Fibroblast of upper back skin (primary cell): ENCODE measurements around the gene C1QTNF12.

Source experiments
- DNase-seq: peaks from one replicate; pipeline ENCODE4 v3.0.0-alpha.2; 2013

C1QTNF12 gene

GRCh38 chr1:1239614-1240347, 6.7 kb downstream of the C1QTNF12 start:
- DNase-seq: no peak

- DNase-seq: no peak
These were observed 7.3 kb downstream of the C1QTNF12 start for GRCh38 chr1:1239227-1239613.

- DNase-seq: no peak
These were observed 7.8 kb downstream of the C1QTNF12 start for GRCh38 chr1:1238702-1239178.

- DNase-seq: no peak
These were observed 8.4 kb downstream of the C1QTNF12 start for GRCh38 chr1:1237874-1238701.

GRCh38 chr1:1236945-1237873, 9.3 kb downstream of the C1QTNF12 start:
- no peak for DNase-seq

GRCh38 chr1:1236176-1236763, 10.3 kb downstream of the C1QTNF12 start:
- DNase-seq: no peak

- no peak for DNase-seq
These were observed 11.3 kb downstream of the C1QTNF12 start for GRCh38 chr1:1235016-1235744.

- DNase-seq: no peak
These were observed 12.2 kb downstream of the C1QTNF12 start for GRCh38 chr1:1234180-1234808.

GRCh38 chr1:1233567-1233892, 13.0 kb downstream of the C1QTNF12 start:
- no peak for DNase-seq

GRCh38 chr1:1232796-1233566, 13.5 kb downstream of the C1QTNF12 start:
- no peak for DNase-seq

GRCh38 chr1:1232208-1232795, 14.2 kb downstream of the C1QTNF12 start, which contains the start of gene B3GALT6:
TSS of gene B3GALT6 (plus strand) at chr1:1232237. CDS start at chr1:1232279, 42 bp downstream.
- no peak for DNase-seq

GRCh38 chr1:1231400-1232207, 14.9 kb downstream of the C1QTNF12 start, which contains the start of gene SDF4:
TSS of gene SDF4 (minus strand) at chr1:1232001. CDS start at chr1:1228772, 3,229 bp downstream.
- DNase-seq: peak; percentile 97

- peak; percentile 56 for DNase-seq
These were observed 15.7 kb downstream of the C1QTNF12 start for GRCh38 chr1:1230656-1231399.

- DNase-seq: no peak
These were observed 16.8 kb downstream of the C1QTNF12 start for GRCh38 chr1:1229770-1230169.

- DNase-seq: no peak
These were observed 17.8 kb downstream of the C1QTNF12 start for GRCh38 chr1:1228596-1229321.

- no peak for DNase-seq
These were observed 18.3 kb downstream of the C1QTNF12 start for GRCh38 chr1:1228187-1228586.

GRCh38 chr1:1227386-1227785, 19.1 kb downstream of the C1QTNF12 start:
- no peak for DNase-seq
